Stimulated activated CD8-positive, alpha-beta memory T cell treated with anti-CD3 and anti-CD28 coated beads, Interleukin-7, amount 100 ng/mL, for 1 hour (primary cell): ENCODE results near the gene STK38.
"Not testable (repeated sequence)": the region's sequence is repeated elsewhere in the genome, so short reads cannot be mapped to it uniquely, and the experiment has no call there.

Experiments used
- DNase-seq, 2 donors: peaks; one replicate each; pipeline ENCODE4 v3.0.0-alpha.2; 2020; ENCODE audit warnings: low read depth in 2 of 2

The STK38 gene

GRCh38 chr6:36487698-36488097 lies 59.6 kb downstream of the STK38 start:
- DNase-seq = no peak

- no peak for DNase-seq
Measured at GRCh38 chr6:36484736-36485135, 62.5 kb downstream of the STK38 start.

GRCh38 chr6:36483326-36483725 lies 64.0 kb downstream of the STK38 start:
- not testable (repeated sequence) for DNase-seq

GRCh38 chr6:36479256-36479655 lies 68.0 kb downstream of the STK38 start:
- no peak for DNase-seq

- DNase-seq = no peak
Measured at GRCh38 chr6:36478051-36478526, 69.2 kb downstream of the STK38 start.

- no peak for DNase-seq
Measured at GRCh38 chr6:36469946-36470345, 77.3 kb downstream of the STK38 start.

GRCh38 chr6:36469148-36469661 lies 78.1 kb downstream of the STK38 start:
- no peak for DNase-seq

GRCh38 chr6:36467625-36468024 lies 79.7 kb downstream of the STK38 start:
- DNase-seq = no peak

GRCh38 chr6:36464233-36464632 lies 83.0 kb downstream of the STK38 start:
- no peak for DNase-seq

GRCh38 chr6:36463676-36464075 lies 83.6 kb downstream of the STK38 start:
- DNase-seq = no peak

GRCh38 chr6:36461646-36462045 lies 85.6 kb downstream of the STK38 start:
- DNase-seq = no peak

GRCh38 chr6:36460916-36461315 lies 86.4 kb downstream of the STK38 start:
- DNase-seq = no peak

- no peak for DNase-seq
Measured at GRCh38 chr6:36459501-36459900, 87.8 kb downstream of the STK38 start.

GRCh38 chr6:36455486-36456027 lies 91.7 kb downstream of the STK38 start:
- DNase-seq = no peak

GRCh38 chr6:36452897-36453296 lies 94.4 kb downstream of the STK38 start:
- not testable (repeated sequence) for DNase-seq

GRCh38 chr6:36449173-36449572 lies 98.1 kb downstream of the STK38 start:
- not testable (repeated sequence) for DNase-seq

- no peak for DNase-seq
Measured at GRCh38 chr6:36445621-36446020, 101.7 kb downstream of the STK38 start.

GRCh38 chr6:36444470-36444869 lies 102.8 kb downstream of the STK38 start:
- DNase-seq = no peak
